ENCODE measurements around the gene ME3. TPM values are rescaled to one million over a fixed set of nuclear protein-coding genes. Genes with fewer than 3 reads are reported as not detected.

ME3 gene
- total RNA-seq, 1 donor from 2014 or later, result 16.7 TPM

GRCh38 chr11:86582898-86583297 lies 89.5 kb downstream of the ME3 start:
- H3K4me3 ChIP-seq (ENCODE audit: low read length in 3 of 3), result no peak overlapping the region
- H3K9ac ChIP-seq (ENCODE audit: low read depth in 1 of 3, low read length in 3 of 3), result no peak overlapping the region
- no peaks in the 10 kb centered on the region for H3K27me3 ChIP-seq (ENCODE audit: control insufficient read depth in 3 of 3, insufficient read depth in 3 of 3, low read length in 3 of 3)
- H3K4me1 ChIP-seq (ENCODE audit: control insufficient read depth in 3 of 3, insufficient read depth in 3 of 3, low read length in 3 of 3), result peaks cover 12 to 19% (median 15%) of the 10 kb centered on the region in 3 donors
- no peak overlapping the region for H3K27ac ChIP-seq (ENCODE audit: low read depth, low read length)
- no peaks in the 10 kb centered on the region for H3K36me3 ChIP-seq (ENCODE audit: control insufficient read depth in 3 of 3, insufficient read depth in 3 of 3, low read length in 3 of 3)
- no peaks in the 10 kb centered on the region for H3K9me3 ChIP-seq (ENCODE audit: control insufficient read depth in 3 of 3, low read length in 3 of 3)

GRCh38 chr11:86580535-86580934 lies 91.9 kb downstream of the ME3 start:
- Histone ChIP-seq H3K36me3 (ENCODE audit: control insufficient read depth in 3 of 3, insufficient read depth in 3 of 3, low read length in 3 of 3) (no peaks in the 10 kb centered on the region), H3K4me1 (ENCODE audit: control insufficient read depth in 3 of 3, insufficient read depth in 3 of 3, low read length in 3 of 3) (peaks cover 14 to 25% (median 20%) of the 10 kb centered on the region in 3 donors), H3K27me3 (ENCODE audit: control insufficient read depth in 3 of 3, insufficient read depth in 3 of 3, low read length in 3 of 3) (no peaks in the 10 kb centered on the region), H3K9ac (ENCODE audit: low read depth in 1 of 3, low read length in 3 of 3) (no peak overlapping the region), H3K27ac (ENCODE audit: low read depth, low read length) (no peak overlapping the region), H3K4me3 (ENCODE audit: low read length in 3 of 3) (no peak overlapping the region), H3K9me3 (ENCODE audit: control insufficient read depth in 3 of 3, low read length in 3 of 3) (no peaks in the 10 kb centered on the region)

- H3K27ac ChIP-seq (ENCODE audit: low read depth, low read length), result no peak overlapping the region
- H3K4me1 ChIP-seq (ENCODE audit: control insufficient read depth in 3 of 3, insufficient read depth in 3 of 3, low read length in 3 of 3), result peaks cover 14 to 25% (median 20%) of the 10 kb centered on the region in 3 donors
- no peak overlapping the region for H3K9ac ChIP-seq (ENCODE audit: low read depth in 1 of 3, low read length in 3 of 3)
- H3K9me3 ChIP-seq (ENCODE audit: control insufficient read depth in 3 of 3, low read length in 3 of 3), result no peaks in the 10 kb centered on the region
- H3K4me3 ChIP-seq (ENCODE audit: low read length in 3 of 3), result no peak overlapping the region
- H3K36me3 ChIP-seq (ENCODE audit: control insufficient read depth in 3 of 3, insufficient read depth in 3 of 3, low read length in 3 of 3), result no peaks in the 10 kb centered on the region
- no peaks in the 10 kb centered on the region for H3K27me3 ChIP-seq (ENCODE audit: control insufficient read depth in 3 of 3, insufficient read depth in 3 of 3, low read length in 3 of 3)
Observed at GRCh38 chr11:86579406-86579731, 93.0 kb downstream of the ME3 start.

GRCh38 chr11:86578727-86579405 lies 93.5 kb downstream of the ME3 start:
- Histone ChIP-seq H3K36me3 (ENCODE audit: control insufficient read depth in 3 of 3, insufficient read depth in 3 of 3, low read length in 3 of 3) (no peaks in the 10 kb centered on the region), H3K4me3 (ENCODE audit: low read length in 3 of 3) (peak overlapping the region in 1 of 3 donors; percentile 16), H3K9me3 (ENCODE audit: control insufficient read depth in 3 of 3, low read length in 3 of 3) (no peaks in the 10 kb centered on the region), H3K9ac (ENCODE audit: low read depth in 1 of 3, low read length in 3 of 3) (no peak overlapping the region), H3K27me3 (ENCODE audit: control insufficient read depth in 3 of 3, insufficient read depth in 3 of 3, low read length in 3 of 3) (no peaks in the 10 kb centered on the region), H3K27ac (ENCODE audit: low read depth, low read length) (no peak overlapping the region), H3K4me1 (ENCODE audit: control insufficient read depth in 3 of 3, insufficient read depth in 3 of 3, low read length in 3 of 3) (peaks cover 14 to 25% (median 20%) of the 10 kb centered on the region in 3 donors)

- H3K4me3 ChIP-seq (ENCODE audit: low read length in 3 of 3), result peak overlapping the region in 2 of 3 donors; percentile 16 to 17
- peaks cover 14 to 25% (median 20%) of the 10 kb centered on the region in 3 donors for H3K4me1 ChIP-seq (ENCODE audit: control insufficient read depth in 3 of 3, insufficient read depth in 3 of 3, low read length in 3 of 3)
- no peaks in the 10 kb centered on the region for H3K27me3 ChIP-seq (ENCODE audit: control insufficient read depth in 3 of 3, insufficient read depth in 3 of 3, low read length in 3 of 3)
- no peaks in the 10 kb centered on the region for H3K9me3 ChIP-seq (ENCODE audit: control insufficient read depth in 3 of 3, low read length in 3 of 3)
- no peak overlapping the region for H3K27ac ChIP-seq (ENCODE audit: low read depth, low read length)
- no peak overlapping the region for H3K9ac ChIP-seq (ENCODE audit: low read depth in 1 of 3, low read length in 3 of 3)
- H3K36me3 ChIP-seq (ENCODE audit: control insufficient read depth in 3 of 3, insufficient read depth in 3 of 3, low read length in 3 of 3), result no peaks in the 10 kb centered on the region
Observed at GRCh38 chr11:86577644-86578636, 94.5 kb downstream of the ME3 start.

- Histone ChIP-seq H3K4me3 (ENCODE audit: low read length in 3 of 3) (no peak overlapping the region), H3K27ac (ENCODE audit: low read depth, low read length) (no peak overlapping the region), H3K36me3 (ENCODE audit: control insufficient read depth in 3 of 3, insufficient read depth in 3 of 3, low read length in 3 of 3) (no peaks in the 10 kb centered on the region), H3K4me1 (ENCODE audit: control insufficient read depth in 3 of 3, insufficient read depth in 3 of 3, low read length in 3 of 3) (peaks cover 14 to 25% (median 20%) of the 10 kb centered on the region in 3 donors), H3K9me3 (ENCODE audit: control insufficient read depth in 3 of 3, low read length in 3 of 3) (no peaks in the 10 kb centered on the region), H3K9ac (ENCODE audit: low read depth in 1 of 3, low read length in 3 of 3) (no peak overlapping the region), H3K27me3 (ENCODE audit: control insufficient read depth in 3 of 3, insufficient read depth in 3 of 3, low read length in 3 of 3) (no peaks in the 10 kb centered on the region)
Observed at GRCh38 chr11:86576946-86577624, 95.3 kb downstream of the ME3 start.

- no peak overlapping the region for H3K4me3 ChIP-seq (ENCODE audit: low read length in 3 of 3)
- H3K27me3 ChIP-seq (ENCODE audit: control insufficient read depth in 3 of 3, insufficient read depth in 3 of 3, low read length in 3 of 3), result no peaks in the 10 kb centered on the region
- no peak overlapping the region for H3K9ac ChIP-seq (ENCODE audit: low read depth in 1 of 3, low read length in 3 of 3)
- H3K36me3 ChIP-seq (ENCODE audit: control insufficient read depth in 3 of 3, insufficient read depth in 3 of 3, low read length in 3 of 3), result no peaks in the 10 kb centered on the region
- H3K4me1 ChIP-seq (ENCODE audit: control insufficient read depth in 3 of 3, insufficient read depth in 3 of 3, low read length in 3 of 3), result peaks cover 14 to 25% (median 20%) of the 10 kb centered on the region in 3 donors
- no peak overlapping the region for H3K27ac ChIP-seq (ENCODE audit: low read depth, low read length)
- no peaks in the 10 kb centered on the region for H3K9me3 ChIP-seq (ENCODE audit: control insufficient read depth in 3 of 3, low read length in 3 of 3)
Observed at GRCh38 chr11:86575927-86576326, 96.5 kb downstream of the ME3 start.

- H3K4me3 ChIP-seq (ENCODE audit: low read length in 3 of 3), result no peak overlapping the region
- H3K36me3 ChIP-seq (ENCODE audit: control insufficient read depth in 3 of 3, insufficient read depth in 3 of 3, low read length in 3 of 3), result no peaks in the 10 kb centered on the region
- H3K4me1 ChIP-seq (ENCODE audit: control insufficient read depth in 3 of 3, insufficient read depth in 3 of 3, low read length in 3 of 3), result peaks cover 14 to 25% (median 20%) of the 10 kb centered on the region in 3 donors
- no peak overlapping the region for H3K27ac ChIP-seq (ENCODE audit: low read depth, low read length)
- H3K27me3 ChIP-seq (ENCODE audit: control insufficient read depth in 3 of 3, insufficient read depth in 3 of 3, low read length in 3 of 3), result no peaks in the 10 kb centered on the region
- H3K9me3 ChIP-seq (ENCODE audit: control insufficient read depth in 3 of 3, low read length in 3 of 3), result no peaks in the 10 kb centered on the region
- H3K9ac ChIP-seq (ENCODE audit: low read depth in 1 of 3, low read length in 3 of 3), result no peak overlapping the region
Observed at GRCh38 chr11:86575208-86575855, 97.1 kb downstream of the ME3 start.

- Histone ChIP-seq H3K27me3 (ENCODE audit: control insufficient read depth in 3 of 3, insufficient read depth in 3 of 3, low read length in 3 of 3) (no peaks in the 10 kb centered on the region), H3K9ac (ENCODE audit: low read depth in 1 of 3, low read length in 3 of 3) (no peak overlapping the region), H3K36me3 (ENCODE audit: control insufficient read depth in 3 of 3, insufficient read depth in 3 of 3, low read length in 3 of 3) (no peaks in the 10 kb centered on the region), H3K4me1 (ENCODE audit: control insufficient read depth in 3 of 3, insufficient read depth in 3 of 3, low read length in 3 of 3) (peaks cover 14 to 25% (median 20%) of the 10 kb centered on the region in 3 donors), H3K27ac (ENCODE audit: low read depth, low read length) (no peak overlapping the region), H3K9me3 (ENCODE audit: control insufficient read depth in 3 of 3, low read length in 3 of 3) (no peaks in the 10 kb centered on the region), H3K4me3 (ENCODE audit: low read length in 3 of 3) (no peak overlapping the region)
Observed at GRCh38 chr11:86574493-86575207, 97.8 kb downstream of the ME3 start.
